Cardiac muscle cell (in vitro differentiated cells and primary cell): ENCODE results near the gene LARP1. TPM values are rescaled to one million over a fixed set of nuclear protein-coding genes. Genes with fewer than 3 reads are reported as not detected.

Experiments
- DNase-seq, 2 donors: peaks; one replicate each; pipeline versions ENCODE4 v3.0.0 to v3.0.0-alpha.2; 2010 to 2017; ENCODE audit warnings: low read depth in 1 of 2, low spot score in 1 of 2
- H3K27ac ChIP-seq: fragments of 200-600 bp; sonication (generic); 2 replicates; pipeline ENCODE4 v1.5.1; 2016
- H3K27me3 ChIP-seq: fragments of 200-600 bp; sonication (generic); 2 replicates; pipeline ENCODE4 v1.6.0; 2016; ENCODE audit warnings: control low read depth
- H3K36me3 ChIP-seq: fragments of 200-600 bp; sonication (generic); 2 replicates; pipeline ENCODE4 v1.5.1; 2016; ENCODE audit warnings: control low read depth
- H3K4me1 ChIP-seq: fragments of 200-600 bp; sonication (generic); 2 replicates; pipeline ENCODE4 v1.8.1; 2017; ENCODE audit warnings: low read depth, mild to moderate bottlenecking, mixed run types
- H3K4me3 ChIP-seq: fragments of 200-600 bp; sonication (generic); 2 replicates; pipeline ENCODE4 v1.5.1; 2016; ENCODE audit warnings: mild to moderate bottlenecking
- H3K9me3 ChIP-seq: fragments of 200-600 bp; sonication (generic); 2 replicates; pipeline ENCODE4 v1.5.1; 2017; ENCODE audit warnings: low read depth, mild to moderate bottlenecking, control low read depth
- CTCF ChIP-seq: IDR thresholded peaks from 2 replicates; pipeline ENCODE4 v1.5.1; 2012; ENCODE audit warnings: low read depth, mild to moderate bottlenecking, low read length
- polyA plus RNA-seq: library from polyadenylated mRNA; unstranded; fragments of >200 nt; fragmentation: Nextera tagmentation; extraction: Ambion mirVana; gene quantifications from 2 replicates; pipeline ENCODE4 v1.2.1, GENCODE V29; 2016
- total RNA-seq: library from RNA; depleted of rRNA; stranded (reverse); fragments of >200 nt; gene quantifications from 2 replicates; pipeline ENCODE4 v1.2.3, GENCODE V29; 2016

The LARP1 gene
- total and polyA plus RNA-seq, 2 experiments from 2014 or later, result 40.7 to 97.8 TPM

DNA sequence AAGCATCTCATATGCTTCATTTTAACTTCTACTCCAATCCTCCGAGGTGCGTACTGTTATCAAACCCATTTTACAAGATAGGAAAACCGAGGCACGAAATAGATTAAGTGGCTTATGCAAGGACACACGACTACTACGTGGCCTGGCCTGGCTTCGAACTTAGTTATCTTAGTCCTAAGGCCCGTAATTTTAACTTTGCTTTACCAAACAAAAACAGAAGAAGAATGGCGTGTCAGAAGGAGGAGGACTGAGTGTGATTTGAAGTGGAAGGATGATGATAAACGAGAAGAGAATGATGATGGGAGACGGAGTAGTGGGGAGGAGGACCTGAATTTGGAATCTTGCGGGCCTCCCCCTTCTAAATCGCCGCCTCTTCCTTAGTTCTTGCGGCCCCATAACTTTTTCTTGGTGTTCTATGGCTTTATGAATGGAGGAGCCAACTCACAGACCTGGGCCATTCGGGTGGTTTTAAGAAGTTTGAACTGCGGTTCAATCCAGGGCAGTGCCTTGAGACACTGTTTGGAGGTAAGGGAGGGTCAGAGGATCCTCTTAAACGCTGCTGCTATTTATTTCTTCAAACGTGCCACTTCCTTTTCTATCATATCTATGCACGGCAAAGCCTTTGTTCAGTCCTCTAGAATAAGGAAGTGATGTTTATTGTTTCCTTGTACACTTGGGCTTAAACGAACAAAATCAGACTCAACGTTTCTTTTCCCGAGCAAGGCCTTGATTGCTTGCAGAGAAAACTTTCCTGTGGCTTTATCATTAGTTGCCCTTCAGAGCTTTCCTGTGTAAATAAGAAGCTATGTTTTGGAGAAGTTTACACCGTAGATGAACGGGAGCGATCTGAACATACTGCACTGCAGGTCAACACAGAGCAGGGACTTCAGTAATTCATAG is 104.0 kb downstream of the LARP1 start:
- H3K4me1 ChIP-seq, result peaks cover 6% of the 10 kb centered on the region
- DNase-seq, result peak in 1 of 2 donors; percentile 9
- peak overlapping the region; percentile 83 for H3K4me3 ChIP-seq
- no peaks in the 10 kb centered on the region for H3K9me3 ChIP-seq
- peak overlapping the region; percentile 97 for H3K27ac ChIP-seq
- no peaks in the 10 kb centered on the region for H3K27me3 ChIP-seq
- no peaks in the 10 kb centered on the region for H3K36me3 ChIP-seq
- TF ChIP-seq CTCF, result no peak

- Histone ChIP-seq H3K4me3 (peak overlapping the region; percentile 83), H3K4me1 (peaks cover 6% of the 10 kb centered on the region), H3K27me3 (no peaks in the 10 kb centered on the region), H3K36me3 (peaks cover 5% of the 10 kb centered on the region), H3K9me3 (no peaks in the 10 kb centered on the region), H3K27ac (no peak overlapping the region)
- TF ChIP-seq CTCF, result no peak
- peak in 1 of 2 donors; percentile 74 for DNase-seq
Measured at GRCh38 chr5:154860123-154860522, 104.9 kb downstream of the LARP1 start.

GRCh38 chr5:154860765-154861164 is 105.6 kb downstream of the LARP1 start:
- Histone ChIP-seq H3K9me3 (no peaks in the 10 kb centered on the region), H3K36me3 (peaks cover 9% of the 10 kb centered on the region), H3K4me1 (peaks cover 6% of the 10 kb centered on the region), H3K27ac (no peak overlapping the region), H3K4me3 (no peak overlapping the region), H3K27me3 (no peaks in the 10 kb centered on the region)
- no peak for DNase-seq
- no peak for TF ChIP-seq CTCF

DNA sequence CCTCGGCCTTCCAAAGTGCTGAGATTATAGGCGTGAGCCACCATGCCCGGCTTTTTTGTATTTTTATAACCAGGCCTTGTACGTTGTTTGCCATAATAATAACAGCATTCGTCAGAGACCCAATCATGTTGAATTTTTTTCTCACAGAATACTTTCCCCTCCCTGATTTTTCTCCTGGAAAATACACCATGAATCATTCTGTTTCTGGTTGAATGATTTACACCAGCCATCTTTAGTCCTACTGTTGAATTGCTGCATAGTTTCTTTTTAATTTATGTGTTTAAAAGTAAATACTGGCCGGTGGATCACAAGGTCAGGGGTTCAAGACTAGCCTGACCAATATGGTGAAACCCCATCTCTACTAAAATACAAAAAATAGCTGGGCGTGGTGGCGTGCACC is 106.8 kb downstream of the LARP1 start:
- H3K27me3 ChIP-seq, result no peaks in the 10 kb centered on the region
- no peak for TF ChIP-seq CTCF
- H3K4me3 ChIP-seq, result no peak overlapping the region
- peaks cover 1% of the 10 kb centered on the region for H3K4me1 ChIP-seq
- no peak overlapping the region for H3K27ac ChIP-seq
- DNase-seq, result no peak
- H3K36me3 ChIP-seq, result peaks cover 12% of the 10 kb centered on the region
- H3K9me3 ChIP-seq, result no peaks in the 10 kb centered on the region

DNA sequence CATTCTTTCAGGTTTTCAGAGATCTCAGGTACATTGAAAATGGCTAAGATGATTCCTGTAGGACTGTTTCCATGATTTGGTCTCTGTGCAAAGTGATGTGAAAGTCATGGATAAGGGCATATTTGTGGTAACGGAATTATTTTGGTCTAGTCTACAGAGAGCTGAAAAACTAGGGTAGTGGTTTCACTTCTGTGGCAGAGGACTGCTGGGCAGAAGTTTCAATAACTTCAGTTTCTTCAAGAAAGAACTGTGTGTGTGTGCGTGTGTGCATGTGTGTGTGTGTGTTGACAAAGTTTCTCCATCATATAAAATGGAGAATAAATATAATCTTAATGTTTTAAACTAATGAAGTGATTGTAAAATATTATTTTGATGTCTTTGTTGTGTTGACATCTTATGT is 107.6 kb downstream of the LARP1 start:
- DNase-seq, result peak in 1 of 2 donors; percentile 23
- no peaks in the 10 kb centered on the region for H3K4me1 ChIP-seq
- no peak for TF ChIP-seq CTCF
- H3K27ac ChIP-seq, result no peak overlapping the region
- H3K27me3 ChIP-seq, result no peaks in the 10 kb centered on the region
- H3K9me3 ChIP-seq, result no peaks in the 10 kb centered on the region
- H3K36me3 ChIP-seq, result peaks cover 14% of the 10 kb centered on the region
- H3K4me3 ChIP-seq, result no peak overlapping the region
